PC-3 (cell line): ENCODE results near the gene MAP1LC3A.

Source experiments
- CTCF ChIP-seq: fragments of 300-600 bp; sonication (generic); conservative IDR thresholded peaks from 2 replicates; pipeline ENCODE4 v1.5.1; 2017; ENCODE audit warnings: antibody characterized with exemption, low read depth, mild to moderate bottlenecking, low read length
- EZH2 ChIP-seq: fragments of 300-600 bp; sonication (generic); IDR thresholded peaks from one replicate; pipeline ENCODE4 v1.6.1; 2017; ENCODE audit warnings: antibody characterized with exemption, mild to moderate bottlenecking, low read length; ENCODE audit not compliant: unreplicated experiment

GRCh38 chr20:34600892-34601653, 42.6 kb downstream of the MAP1LC3A start:
- TF ChIP-seq CTCF (no peak), EZH2 (no peak)
